Transverse colon (tissue), 4 donors: Measurements from ENCODE around the gene ADAM11. TPM values are rescaled to one million over a fixed set of nuclear protein-coding genes. Genes with fewer than 3 reads are reported as not detected.

Experiments
- DNase-seq: peaks from one replicate; pipeline ENCODE4 v3.0.0-alpha.2; 2019
- H3K27ac ChIP-seq, 4 donors: fragments of 200-600 bp; sonication (generic); 2 replicates each; pipeline ENCODE4 v1.5.1; 2016 to 2018; ENCODE audit warnings: inconsistent platforms in 4 of 4
- H3K27me3 ChIP-seq: fragments of 200-600 bp; sonication (generic); 2 replicates; pipeline ENCODE4 v1.5.1; 2017; ENCODE audit warnings: inconsistent platforms
- H3K36me3 ChIP-seq, 4 donors: fragments of 200-600 bp; sonication (generic); 2 replicates each; pipeline ENCODE4 v1.5.1; 2017 to 2019; ENCODE audit warnings: inconsistent platforms in 4 of 4
- H3K4me1 ChIP-seq, 4 donors: fragments of 200-600 bp; sonication (generic); 2 replicates each; pipeline ENCODE4 v1.5.1; 2017 to 2020; ENCODE audit warnings: inconsistent platforms in 4 of 4
- H3K4me3 ChIP-seq, 4 donors: fragments of 200-600 bp; sonication (generic); 1 replicate in 1 of 4; 2 replicates in 3 of 4; pipeline versions ENCODE4 v1.5.1 to v1.6.1; 2017 to 2019; ENCODE audit warnings: inconsistent platforms in 4 of 4
- H3K9me3 ChIP-seq, 2 donors: fragments of 200-600 bp; sonication (generic); 2 replicates each; pipeline ENCODE4 v1.5.1; 2017 to 2019; ENCODE audit warnings: inconsistent platforms in 2 of 2
- EP300 ChIP-seq: sonication (generic); formaldehyde crosslinking; IDR thresholded peaks from one replicate; pipeline ENCODE4 v1.6.1; 2017; ENCODE audit warnings: antibody characterized with exemption, low read depth
- POLR2A ChIP-seq: fragments of 450-650 bp; IDR thresholded peaks from one replicate; pipeline ENCODE4 v1.6.1; 2016; ENCODE audit warnings: antibody characterized with exemption, mild to moderate bottlenecking, moderate library complexity
- POLR2AphosphoS5 ChIP-seq, 3 donors: sonication (generic); formaldehyde crosslinking; IDR thresholded peaks; one replicate each; pipeline ENCODE4 v1.6.1; 2016; ENCODE audit warnings: antibody characterized with exemption in 3 of 3
- WGBS, 2 donors: methylation state at CpG; one replicate each; pipeline ENCODE4 v1.1.5; 2018; ENCODE audit warnings: low coverage in 1 of 2; 5-methylcytosine and 5-hydroxymethylcytosine counted together
- in situ Hi-C, 4 donors: fragments of 200-750 bp; cut with MboI; loops; one replicate each; pipeline versions ENCODE4 v1.15.0 to v1.15.1; 2017; ENCODE audit warnings: low sequenced_read_pairs in 3 of 4, low pct_ligation_motif_present in 1 of 4, low pct_unique_long_range_greater_than_20kb in 1 of 4
- intact Hi-C: fragments of 100-400 bp; cut with DNase I; formaldehyde crosslinking; loops from one replicate; pipeline ENCODE4 v1.15.1; 2023; ENCODE audit warnings: low total_unique reads
- total RNA-seq, 4 donors: library from RNA; depleted of rRNA; stranded (reverse); fragments of >200 nt; gene quantifications; one replicate each; pipeline ENCODE4 v1.1.0, GENCODE V29; 2016
- TF ChIP-seq, protein P1 (sequence below), 5 experiments: fragments of 200-600 bp in 3 of 5; fragments of 450-650 bp in 2 of 5; sonication (generic) in 3 of 5; IDR thresholded peaks; 1 replicate in 2 of 5; 2 replicates in 3 of 5; pipeline ENCODE4 v1.5.1; 2016 to 2017; ENCODE audit warnings: antibody characterized with exemption in 5 of 5, inconsistent platforms in 3 of 5, mild to moderate bottlenecking in 2 of 5, moderate library complexity in 1 of 5

ADAM11 gene
- total RNA-seq, 4 donors from 2014 or later, result 0.37 to 2.0 (median 0.72) TPM

DNA sequence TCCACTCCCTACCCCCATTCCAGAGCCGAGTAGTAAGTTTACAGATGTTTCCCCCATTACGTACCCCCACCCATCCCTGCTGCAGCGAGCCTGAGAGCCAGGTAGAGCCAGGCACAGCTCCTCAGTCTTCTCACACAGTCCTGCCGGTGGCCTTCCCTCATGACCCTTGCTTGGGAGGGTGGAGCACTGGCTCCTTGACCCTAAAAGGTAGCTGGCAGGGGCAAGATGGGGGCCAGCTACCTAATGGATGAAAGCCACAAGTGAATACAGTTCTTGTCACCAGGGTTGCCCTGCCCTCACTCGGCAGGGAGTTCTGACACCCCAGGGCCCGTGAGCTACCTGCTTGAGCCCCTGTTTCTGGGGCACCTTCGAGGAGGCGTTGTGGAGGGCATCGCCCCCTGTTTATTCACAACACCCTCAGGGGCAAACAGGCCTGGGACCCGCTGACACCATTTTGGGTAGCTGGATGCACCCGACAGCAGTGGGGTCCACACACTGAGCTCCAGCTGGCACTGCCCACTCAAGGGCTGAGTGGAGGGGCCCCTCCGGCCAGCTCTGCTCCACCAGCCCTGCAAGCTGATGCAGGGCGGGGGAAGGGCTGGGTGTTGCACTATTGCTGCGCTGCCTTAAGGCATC lies 22.2 kb downstream of the ADAM11 start:
- intact Hi-C loops, result loop anchor here (5.0 kb wide), 1 partner anchor 86 kb away; no protein-coding TSS in a partner anchor
- Histone ChIP-seq H3K36me3 (no peaks in the 10 kb centered on the region), H3K9me3 (no peaks in the 10 kb centered on the region), H3K27me3 (no peaks in the 10 kb centered on the region), H3K27ac (peak overlapping the region in 3 of 4 donors; percentile 69 to 86 (median 72)), H3K4me1 (peaks cover 6 to 24% (median 17%) of the 10 kb centered on the region in 4 donors), H3K4me3 (no peak overlapping the region)
- 92% methylated on average over 13 of the region's 14 CpGs; no CpG with 5 or more reads in 1 of the 2 donors for WGBS, 2 donors
- TF ChIP-seq, protein P1, sequence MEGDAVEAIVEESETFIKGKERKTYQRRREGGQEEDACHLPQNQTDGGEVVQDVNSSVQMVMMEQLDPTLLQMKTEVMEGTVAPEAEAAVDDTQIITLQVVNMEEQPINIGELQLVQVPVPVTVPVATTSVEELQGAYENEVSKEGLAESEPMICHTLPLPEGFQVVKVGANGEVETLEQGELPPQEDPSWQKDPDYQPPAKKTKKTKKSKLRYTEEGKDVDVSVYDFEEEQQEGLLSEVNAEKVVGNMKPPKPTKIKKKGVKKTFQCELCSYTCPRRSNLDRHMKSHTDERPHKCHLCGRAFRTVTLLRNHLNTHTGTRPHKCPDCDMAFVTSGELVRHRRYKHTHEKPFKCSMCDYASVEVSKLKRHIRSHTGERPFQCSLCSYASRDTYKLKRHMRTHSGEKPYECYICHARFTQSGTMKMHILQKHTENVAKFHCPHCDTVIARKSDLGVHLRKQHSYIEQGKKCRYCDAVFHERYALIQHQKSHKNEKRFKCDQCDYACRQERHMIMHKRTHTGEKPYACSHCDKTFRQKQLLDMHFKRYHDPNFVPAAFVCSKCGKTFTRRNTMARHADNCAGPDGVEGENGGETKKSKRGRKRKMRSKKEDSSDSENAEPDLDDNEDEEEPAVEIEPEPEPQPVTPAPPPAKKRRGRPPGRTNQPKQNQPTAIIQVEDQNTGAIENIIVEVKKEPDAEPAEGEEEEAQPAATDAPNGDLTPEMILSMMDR (IDR thresholded peaks at IDR 0.05), result no peak
- TF ChIP-seq POLR2AphosphoS5 (IDR thresholded peaks at IDR 0.05) (no peak), POLR2A (no peak), EP300 (no peak)
- in situ Hi-C loops, result loop anchor here (5.0 to 10.0 kb wide), 3 partner anchors 81 to 86 kb away; no protein-coding TSS in a partner anchor
- DNase-seq, result no peak

DNA sequence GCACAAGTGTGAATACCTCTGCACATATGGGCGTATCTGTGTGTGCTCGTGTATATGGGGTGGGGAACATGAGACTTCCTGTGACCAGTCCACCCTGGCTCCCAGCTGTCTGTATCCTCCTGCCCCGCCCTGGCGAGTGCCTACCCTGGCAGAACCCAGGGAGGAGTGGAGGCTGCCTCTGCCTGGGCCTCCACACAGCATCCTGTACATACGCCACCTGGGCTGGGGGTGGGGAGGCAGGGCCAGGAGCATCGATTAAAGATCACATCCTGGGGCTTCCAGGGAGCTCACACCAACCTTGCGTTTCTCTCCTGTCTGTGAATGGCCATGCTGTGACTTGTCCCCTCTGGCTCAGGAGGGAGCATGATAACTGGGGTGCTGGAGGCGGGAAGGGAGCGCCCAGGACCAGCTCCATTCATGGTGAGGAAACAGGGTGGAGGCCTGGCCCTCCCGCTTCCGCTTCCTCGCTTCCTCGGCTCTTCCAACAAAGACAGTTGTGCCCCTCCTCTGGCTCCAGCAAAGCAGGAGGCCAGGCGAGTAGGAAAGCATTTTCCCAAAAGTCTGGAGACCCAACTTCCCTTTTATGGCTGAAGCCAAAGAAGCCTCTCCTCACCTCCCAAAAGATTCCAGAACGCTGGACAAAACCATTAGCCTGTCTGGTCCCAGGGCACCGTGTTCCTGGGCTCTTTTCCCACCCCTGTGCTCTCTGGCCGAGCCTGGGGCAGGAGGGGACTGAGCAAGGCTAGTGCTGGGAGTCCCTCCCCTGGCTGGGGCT lies 22.9 kb downstream of the ADAM11 start:
- in situ Hi-C loops, result loop anchor here (5.0 to 10.0 kb wide), 3 partner anchors 81 to 86 kb away; no protein-coding TSS in a partner anchor

DNA sequence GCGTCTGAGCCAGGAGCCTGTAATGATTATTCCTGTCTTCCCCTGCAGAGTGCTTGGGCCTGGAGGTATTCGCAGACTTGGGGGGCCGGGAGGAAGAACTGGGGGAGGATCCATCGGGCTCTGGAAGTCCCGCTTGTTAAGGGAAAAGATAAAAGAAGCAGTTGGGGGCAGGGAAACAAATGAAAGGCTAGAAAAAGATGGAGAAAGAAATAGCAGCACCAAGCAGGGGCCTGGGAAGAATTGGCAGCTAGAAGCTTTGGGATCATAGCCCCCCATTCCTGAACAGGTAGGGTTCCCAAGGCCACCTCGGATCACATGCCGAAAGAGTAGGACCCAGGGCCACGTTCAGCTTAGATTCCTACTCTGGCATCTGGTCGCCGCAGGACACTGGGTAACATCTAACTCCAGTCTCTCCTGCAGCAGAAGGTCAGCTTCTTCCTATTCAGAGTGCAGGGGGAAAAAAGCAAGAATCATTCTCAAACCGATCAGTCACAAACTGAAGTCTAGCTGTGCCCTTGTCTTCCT lies 23.6 kb downstream of the ADAM11 start:
- in situ Hi-C loops (loop anchor here (5.0 to 10.0 kb wide), 3 partner anchors 80 to 85 kb away; no protein-coding TSS in a partner anchor), intact Hi-C loops (loop anchor here (5.0 kb wide), 1 partner anchor 85 kb away; no protein-coding TSS in a partner anchor)
- H3K36me3 ChIP-seq, result no peaks in the 10 kb centered on the region
- H3K27me3 ChIP-seq, result no peaks in the 10 kb centered on the region
- no peak overlapping the region for H3K4me3 ChIP-seq
- no peak for DNase-seq
- peaks cover 12 to 21% (median 16%) of the 10 kb centered on the region in 4 donors for H3K4me1 ChIP-seq
- 56 to 60% methylated on average over 1 to 11 of the region's 11 CpGs for WGBS, 2 donors
- TF ChIP-seq POLR2AphosphoS5 (IDR thresholded peaks at IDR 0.05) (no peak), POLR2A (no peak), EP300 (no peak)
- TF ChIP-seq, protein P1 (IDR thresholded peaks at IDR 0.05), result no peak
- no peaks in the 10 kb centered on the region for H3K9me3 ChIP-seq
- peak overlapping the region; percentile 28 to 86 (median 70) for H3K27ac ChIP-seq

More for the DNA sequence above, 22.9 kb downstream of the ADAM11 start:
- Histone ChIP-seq H3K9me3 (no peaks in the 10 kb centered on the region), H3K36me3 (no peaks in the 10 kb centered on the region), H3K4me1 (peaks cover 6 to 21% (median 14%) of the 10 kb centered on the region in 4 donors), H3K4me3 (no peak overlapping the region), H3K27ac (peak overlapping the region; percentile 28 to 86 (median 70)), H3K27me3 (no peaks in the 10 kb centered on the region)
- intact Hi-C loops, result loop anchor here (5.0 kb wide), 1 partner anchor 86 kb away; no protein-coding TSS in a partner anchor
- no peak for TF ChIP-seq POLR2AphosphoS5 (IDR thresholded peaks at IDR 0.05)
- 68% methylated on average over 17 of the region's 17 CpGs; no CpG with 5 or more reads in 1 of the 2 donors for WGBS, 2 donors
- no peak for DNase-seq

DNA sequence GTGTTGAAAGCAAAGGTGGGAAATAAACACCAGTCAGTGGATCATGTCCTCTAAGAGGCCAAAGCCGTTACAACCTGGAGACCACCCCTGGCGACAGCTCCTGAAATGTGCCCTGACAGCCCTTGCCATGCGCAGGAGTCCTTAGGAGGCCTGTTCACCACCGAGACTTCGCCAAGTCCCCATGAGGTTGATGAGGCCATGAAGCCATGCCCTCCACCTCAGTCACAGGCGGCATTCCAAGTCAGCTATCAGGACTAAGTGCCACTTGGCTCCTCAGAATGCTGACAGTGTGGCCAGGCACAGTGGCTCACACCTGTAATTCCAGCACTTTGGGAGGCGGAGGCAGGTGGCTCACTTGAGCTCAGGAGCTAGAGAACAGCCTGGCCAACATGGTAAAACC lies 27.1 kb downstream of the ADAM11 start:
- TF ChIP-seq EP300, result no peak
- no peak for TF ChIP-seq POLR2A
- TF ChIP-seq, protein P1 (IDR thresholded peaks at IDR 0.05), result no peak
- no peak for TF ChIP-seq POLR2AphosphoS5 (IDR thresholded peaks at IDR 0.05)
- H3K4me3 ChIP-seq, result no peak overlapping the region
- H3K36me3 ChIP-seq, result no peaks in the 10 kb centered on the region
- H3K4me1 ChIP-seq, result peaks cover 0 to 10% (median 7%) of the 10 kb centered on the region in 4 donors
- H3K27me3 ChIP-seq, result no peaks in the 10 kb centered on the region
- H3K27ac ChIP-seq, result peak overlapping the region in 2 of 4 donors; percentile 43 to 55
- no peaks in the 10 kb centered on the region for H3K9me3 ChIP-seq
- WGBS, 2 donors, result 75 to 91% methylated on average over 2 to 6 of the region's 7 CpGs
- intact Hi-C loops (no loop called here), in situ Hi-C loops (loop anchor here in 1 of 4 donors (10.0 kb wide), 1 partner anchor 79 kb away; no protein-coding TSS in a partner anchor)
- DNase-seq, result no peak
